ENCODE measurements around the gene LRTM2. TPM values are rescaled to one million over a fixed set of nuclear protein-coding genes. Genes with fewer than 3 reads are reported as not detected.

The LRTM2 gene
- total and polyA plus RNA-seq, 12 donors, result not detected

DNA sequence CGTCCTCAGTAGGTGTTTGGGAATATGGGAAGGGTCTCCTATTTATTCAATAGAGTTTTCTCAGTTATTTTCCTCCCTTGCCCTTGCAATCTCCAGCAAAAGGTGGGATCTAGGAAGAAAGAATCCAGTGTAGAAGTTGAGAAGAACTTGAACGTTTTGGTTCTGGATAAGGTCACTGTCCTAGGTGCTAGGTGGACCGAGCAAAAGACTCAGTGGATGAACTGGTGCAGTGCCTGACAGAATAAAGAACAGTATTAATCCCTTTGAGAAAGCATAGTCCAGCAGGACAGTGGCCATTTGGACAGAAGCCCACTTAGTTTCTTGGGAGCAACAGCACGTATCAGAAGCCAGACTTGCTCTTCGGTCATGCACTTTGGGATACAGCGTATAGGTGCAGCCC, 32.7 kb upstream of the LRTM2 start:
- DNase-seq (no peak), ATAC-seq (no peak)
- H3K4me3 ChIP-seq, result no peak overlapping the region
- no peaks in the 10 kb centered on the region for H3K9me3 ChIP-seq
- peaks cover 0 to 59% (median 20%) of the 10 kb centered on the region in 9 donors for H3K36me3 ChIP-seq
- no peak overlapping the region for H3K27ac ChIP-seq
- 75 to 83% methylated on average over 6 of the region's 6 CpGs for WGBS, 2 donors
- intact Hi-C loops (cut with DNase I), result loop anchor here in 1 of 10 donors (10.0 kb wide), 1 partner anchor 83 kb away; no protein-coding TSS in a partner anchor
- no peaks in the 10 kb centered on the region for H3K27me3 ChIP-seq
- H3K4me1 ChIP-seq, result peaks cover 0 to 13% (median 8%) of the 10 kb centered on the region in 9 donors
- TF ChIP-seq, protein P1, sequence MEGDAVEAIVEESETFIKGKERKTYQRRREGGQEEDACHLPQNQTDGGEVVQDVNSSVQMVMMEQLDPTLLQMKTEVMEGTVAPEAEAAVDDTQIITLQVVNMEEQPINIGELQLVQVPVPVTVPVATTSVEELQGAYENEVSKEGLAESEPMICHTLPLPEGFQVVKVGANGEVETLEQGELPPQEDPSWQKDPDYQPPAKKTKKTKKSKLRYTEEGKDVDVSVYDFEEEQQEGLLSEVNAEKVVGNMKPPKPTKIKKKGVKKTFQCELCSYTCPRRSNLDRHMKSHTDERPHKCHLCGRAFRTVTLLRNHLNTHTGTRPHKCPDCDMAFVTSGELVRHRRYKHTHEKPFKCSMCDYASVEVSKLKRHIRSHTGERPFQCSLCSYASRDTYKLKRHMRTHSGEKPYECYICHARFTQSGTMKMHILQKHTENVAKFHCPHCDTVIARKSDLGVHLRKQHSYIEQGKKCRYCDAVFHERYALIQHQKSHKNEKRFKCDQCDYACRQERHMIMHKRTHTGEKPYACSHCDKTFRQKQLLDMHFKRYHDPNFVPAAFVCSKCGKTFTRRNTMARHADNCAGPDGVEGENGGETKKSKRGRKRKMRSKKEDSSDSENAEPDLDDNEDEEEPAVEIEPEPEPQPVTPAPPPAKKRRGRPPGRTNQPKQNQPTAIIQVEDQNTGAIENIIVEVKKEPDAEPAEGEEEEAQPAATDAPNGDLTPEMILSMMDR (IDR thresholded peaks at IDR 0.05), result no peak

DNA sequence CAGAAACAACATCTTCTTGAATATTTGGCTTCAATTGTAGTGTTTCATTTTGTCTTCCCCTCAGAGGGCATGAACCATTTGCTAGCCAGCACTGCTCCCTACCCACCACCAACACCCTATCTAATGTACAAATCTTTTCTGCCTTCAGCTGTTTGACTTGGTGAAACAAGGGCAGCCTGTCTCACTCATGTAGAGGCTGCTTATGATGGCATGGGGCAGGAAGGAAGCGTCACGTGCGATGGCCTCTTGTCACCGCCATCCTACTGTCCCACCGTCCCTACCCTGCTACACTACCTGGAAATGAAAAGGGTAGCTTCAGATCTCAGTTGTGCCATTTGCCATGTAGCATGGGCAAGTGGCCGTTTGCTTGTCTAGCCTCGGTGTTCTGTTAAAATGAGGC, 29.9 kb upstream of the LRTM2 start:
- ATAC-seq (peak in 1 of 8 donors; percentile 3), DNase-seq (no peak)
- Histone ChIP-seq H3K4me3 (no peak overlapping the region), H3K9me3 (no peaks in the 10 kb centered on the region), H3K27me3 (no peaks in the 10 kb centered on the region), H3K27ac (no peak overlapping the region), H3K4me1 (peaks cover 0 to 39% (median 28%) of the 10 kb centered on the region in 9 donors), H3K36me3 (peaks cover 0 to 35% (median 17%) of the 10 kb centered on the region in 9 donors)
- intact Hi-C loops (cut with DNase I), result loop anchor here in 9 of 10 donors (1.0 to 10.0 kb wide), 8 partner anchors 136 to 794 kb away; no protein-coding TSS in a partner anchor
- TF ChIP-seq, protein P1 (IDR thresholded peaks at IDR 0.05), result no peak
- 75% methylated on average over 7 of the region's 7 CpGs for WGBS, 2 donors

DNA sequence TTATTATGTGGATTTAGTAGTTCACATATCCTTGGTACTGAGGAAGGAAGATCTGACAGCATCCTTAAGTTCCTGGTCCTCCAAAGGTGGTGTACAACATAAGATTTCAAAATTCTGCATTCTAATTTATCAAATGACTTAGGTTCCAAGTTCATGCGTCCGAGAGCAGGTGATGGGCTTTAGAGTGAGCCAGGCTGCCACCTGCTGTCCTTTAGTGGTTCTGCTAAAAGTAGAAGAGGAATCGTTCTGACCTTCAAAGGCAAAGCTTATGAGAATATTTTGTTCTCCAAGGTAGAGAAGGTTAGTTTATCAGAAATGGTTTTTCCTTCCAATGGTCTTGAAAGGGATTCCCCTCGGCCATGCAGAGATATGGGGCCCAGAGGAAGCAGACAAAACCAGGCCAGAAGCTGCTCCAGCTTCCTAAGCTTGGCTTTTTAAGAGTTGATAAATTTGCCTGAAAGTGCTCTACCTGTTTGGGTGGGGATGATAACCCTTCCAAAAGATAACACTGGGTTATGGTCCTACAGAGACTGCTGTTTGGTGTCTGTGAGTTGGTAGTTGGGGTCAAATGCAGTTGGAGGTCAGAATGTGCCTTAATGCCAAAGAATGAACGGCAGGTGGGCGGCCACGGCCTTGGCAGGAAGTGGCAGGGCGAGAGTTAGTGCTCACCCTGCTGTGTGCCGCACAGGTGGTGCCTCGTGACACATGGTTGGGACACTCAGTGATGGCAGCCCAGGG, 29.1 kb upstream of the LRTM2 start:
- peak in 1 of 2 donors; percentile 64 for DNase-seq
- Histone ChIP-seq H3K36me3 (peaks cover 0 to 26% (median 13%) of the 10 kb centered on the region in 9 donors), H3K4me3 (no peak overlapping the region), H3K27ac (peak overlapping the region in 2 of 10 donors; percentile 16 to 26), H3K4me1 (peaks cover 0 to 47% (median 33%) of the 10 kb centered on the region in 9 donors), H3K27me3 (no peaks in the 10 kb centered on the region), H3K9me3 (no peaks in the 10 kb centered on the region)
- WGBS, 2 donors, result 45 to 52% methylated on average over 10 of the region's 10 CpGs
- ATAC-seq, result peak in 5 of 8 donors; percentile 16 to 49 (median 35)
- TF ChIP-seq, protein P1 (IDR thresholded peaks at IDR 0.05), result peak; percentile 68 to 89 (median 80)
- intact Hi-C loops (cut with DNase I), result loop anchor here in 9 of 10 donors (1.0 to 10.0 kb wide), 10 partner anchors 136 to 794 kb away; no protein-coding TSS in a partner anchor

DNA sequence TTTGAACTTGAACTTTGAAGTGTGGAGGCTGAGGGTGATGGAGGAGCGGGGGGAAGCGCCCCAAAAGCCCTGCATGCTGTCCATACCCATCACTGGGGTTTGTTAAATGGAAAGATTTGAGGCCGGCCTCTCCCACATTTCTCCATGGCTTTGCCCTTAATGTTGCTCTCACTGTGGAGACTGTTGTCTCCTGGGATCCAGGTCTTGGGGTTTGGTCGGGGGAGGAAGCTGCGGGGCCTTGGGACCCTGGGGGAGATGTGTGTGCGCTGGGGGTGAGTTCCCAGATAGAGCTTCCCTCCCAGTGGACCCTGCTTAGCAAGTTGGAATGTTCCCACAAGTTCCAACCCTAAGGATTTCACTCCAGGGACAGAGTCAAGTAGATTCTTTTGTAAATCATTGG, 28.0 kb upstream of the LRTM2 start:
- 78 to 80% methylated on average over 6 of the region's 6 CpGs for WGBS, 2 donors
- Histone ChIP-seq H3K9me3 (no peaks in the 10 kb centered on the region), H3K4me1 (peaks cover 3 to 58% (median 38%) of the 10 kb centered on the region in 9 donors), H3K27ac (peak overlapping the region in 2 of 10 donors; percentile 11 to 88), H3K36me3 (peaks cover 0 to 15% (median 4%) of the 10 kb centered on the region in 9 donors), H3K4me3 (no peak overlapping the region), H3K27me3 (no peaks in the 10 kb centered on the region)
- DNase-seq, result no peak
- TF ChIP-seq, protein P1 (IDR thresholded peaks at IDR 0.05), result no peak
- ATAC-seq, result no peak
- intact Hi-C loops (cut with DNase I), result loop anchor here in 7 of 10 donors (5.0 to 10.0 kb wide), 5 partner anchors 160 to 792 kb away; no protein-coding TSS in a partner anchor

All from heart right ventricle (tissue), 16 donors.